Right lobe of liver (tissue), 4 donors: ENCODE results near the gene RAB3IL1.

Experiments
- POLR2A ChIP-seq: fragments of 450-650 bp; IDR thresholded peaks from one replicate; pipeline ENCODE4 v1.6.1; 2017; ENCODE audit warnings: antibody characterized with exemption, mild to moderate bottlenecking
- TF ChIP-seq, protein P1 (sequence below), 4 donors: fragments of 200-600 bp in 3 of 4; fragments of 450-650 bp in 1 of 4; IDR thresholded peaks; one replicate each; pipeline versions ENCODE4 v1.5.1 to v1.8.0; 2016 to 2022; ENCODE audit warnings: antibody characterized with exemption in 4 of 4, mild to moderate bottlenecking in 2 of 4
- donor health status: DM: no; HTN: no; CAD: no.
- donor health status: DM: no; HTN: no; CAD: no.
- donor health status: DM: no; HTN: yes; CAD: no.

DNA sequence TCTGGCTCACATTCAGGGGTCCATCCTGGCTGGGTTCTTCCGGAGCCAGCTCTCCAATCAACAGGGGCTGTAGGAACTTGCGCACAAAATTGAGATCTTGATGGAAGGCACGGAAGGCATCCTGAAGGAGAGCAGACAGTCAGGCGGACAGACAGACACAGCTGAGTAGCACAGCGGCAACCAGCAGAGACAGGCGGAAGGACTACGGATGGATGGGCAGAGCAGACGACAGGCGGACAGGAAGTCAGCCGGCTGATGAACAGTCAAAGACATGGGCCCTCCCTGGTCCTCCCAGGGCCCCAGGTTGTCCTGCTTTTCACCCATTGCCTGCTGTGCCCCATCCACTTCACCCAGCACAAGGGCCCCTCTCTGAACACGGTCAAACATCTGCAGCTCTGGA is 37.3 kb downstream of the RAB3IL1 start:
- TF ChIP-seq POLR2A = no peak
- TF ChIP-seq, protein P1, sequence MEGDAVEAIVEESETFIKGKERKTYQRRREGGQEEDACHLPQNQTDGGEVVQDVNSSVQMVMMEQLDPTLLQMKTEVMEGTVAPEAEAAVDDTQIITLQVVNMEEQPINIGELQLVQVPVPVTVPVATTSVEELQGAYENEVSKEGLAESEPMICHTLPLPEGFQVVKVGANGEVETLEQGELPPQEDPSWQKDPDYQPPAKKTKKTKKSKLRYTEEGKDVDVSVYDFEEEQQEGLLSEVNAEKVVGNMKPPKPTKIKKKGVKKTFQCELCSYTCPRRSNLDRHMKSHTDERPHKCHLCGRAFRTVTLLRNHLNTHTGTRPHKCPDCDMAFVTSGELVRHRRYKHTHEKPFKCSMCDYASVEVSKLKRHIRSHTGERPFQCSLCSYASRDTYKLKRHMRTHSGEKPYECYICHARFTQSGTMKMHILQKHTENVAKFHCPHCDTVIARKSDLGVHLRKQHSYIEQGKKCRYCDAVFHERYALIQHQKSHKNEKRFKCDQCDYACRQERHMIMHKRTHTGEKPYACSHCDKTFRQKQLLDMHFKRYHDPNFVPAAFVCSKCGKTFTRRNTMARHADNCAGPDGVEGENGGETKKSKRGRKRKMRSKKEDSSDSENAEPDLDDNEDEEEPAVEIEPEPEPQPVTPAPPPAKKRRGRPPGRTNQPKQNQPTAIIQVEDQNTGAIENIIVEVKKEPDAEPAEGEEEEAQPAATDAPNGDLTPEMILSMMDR (IDR thresholded peaks at IDR 0.05) = no peak
